ENCODE results near the gene ATP8B1. TPM values are rescaled to one million over a fixed set of nuclear protein-coding genes. Genes with fewer than 3 reads are reported as not detected.

ATP8B1 gene
- total and polyA plus RNA-seq, 2 of the 4 experiments (the other 2 are of a cell fraction): 64.3 to 136 TPM

GRCh38 chr18:57832730-57833129 lies 29.6 kb upstream of the ATP8B1 start:
- H3K36me3 ChIP-seq (ENCODE audit: control insufficient read depth, insufficient read depth, low read length): no peaks in the 10 kb centered on the region
- no peaks in the 10 kb centered on the region for H3K27me3 ChIP-seq (ENCODE audit: control insufficient read depth, insufficient read depth, low read length)
- peak overlapping the region; percentile 85 for H2BK5ac ChIP-seq (ENCODE audit: low read depth, low read length, poor library complexity, severe bottlenecking)
- peak overlapping the region; percentile 39; the same call in 2 of the 3 replicates for H2BK15ac ChIP-seq (ENCODE audit: low read depth, low read length)
- in situ Hi-C loops (cut with MboI; ENCODE audit: low sequenced_read_pairs): no loop called here
- no peaks in the 10 kb centered on the region for H3K9me3 ChIP-seq (ENCODE audit: control insufficient read depth, insufficient read depth, low read length)
- peak overlapping the region; percentile 90 for H2BK20ac ChIP-seq (ENCODE audit: low read depth, low read length)
- peak overlapping the region; percentile 6 to 49; a peak in 3 of 4 replicates for H4K8ac ChIP-seq (ENCODE audit: low read depth in 2 of 2, low read length in 2 of 2)
- CTCF ChIA-PET: interaction anchor here (0.6 kb wide), 1 partner anchor 26 kb away, joined by 3 read pairs; no protein-coding TSS in a partner anchor
- H4K5ac ChIP-seq (ENCODE audit: low read depth, low read length): peak overlapping the region; percentile 19; the same call in 1 of the 2 replicates
- intact Hi-C loops (cut with micrococcal nuclease): no loop called here
- no peaks in the 10 kb centered on the region for H4K20me1 ChIP-seq (ENCODE audit: insufficient read depth, low read length)
- H2AK9ac ChIP-seq (replicated peaks; ENCODE audit: low read depth, low read length, poor library complexity): peak overlapping the region; percentile 76
- H3K4me1 ChIP-seq (ENCODE audit: control insufficient read depth, insufficient read depth, low read length): peaks cover 6% of the 10 kb centered on the region
- dilution Hi-C loops (cut with HindIII; ENCODE audit: low sequenced_read_pairs, unreplicated experiment): no loop called here
- peak overlapping the region; percentile 90 for H2AK5ac ChIP-seq (ENCODE audit: low read depth, low read length)
- peak overlapping the region; percentile 85 for H3K4ac ChIP-seq (ENCODE audit: low read depth, low read length)
- POLR2A ChIA-PET (ENCODE audit: unreplicated experiment): no interaction called here
- DNase-seq (no peak), ATAC-seq (ENCODE audit: low read depth) (no peak)
- H3K18ac ChIP-seq (ENCODE audit: low read depth, low read length): peak overlapping the region; percentile 38; the same call in 1 of the 2 replicates
- H3K4me3 ChIP-seq (ENCODE audit: insufficient read depth, low read depth, low read length): no peak overlapping the region
- H3K79me1 ChIP-seq (ENCODE audit: low read depth in 1 of 2, low read length in 2 of 2): no peaks in the 10 kb centered on the region
- WGBS, 2 experiments (ENCODE audit: extremely low coverage in 2 of 2, insufficient read length in 1 of 2): no CpG with 5 or more reads among the region's 2 CpGs
- peak overlapping the region; percentile 73 for H2BK120ac ChIP-seq (ENCODE audit: low read depth, low read length)
- no TSS peak for BruUV-seq (replicated peaks)
- no peak overlapping the region; the same call in 1 of the 2 replicates for H3K56ac ChIP-seq (ENCODE audit: extremely low read depth, insufficient read depth, low read length)
- no peak overlapping the region for H3K9ac ChIP-seq (ENCODE audit: low read depth, low read length)
- H3K27ac ChIP-seq (ENCODE audit: insufficient read depth, low read length): no peak overlapping the region
- peaks cover 12% of the 10 kb centered on the region for H3K9me1 ChIP-seq (ENCODE audit: insufficient read depth, low read length)
- peak overlapping the region; percentile 62 for H4K91ac ChIP-seq (ENCODE audit: insufficient read depth, low read depth, low read length)
- TF ChIP-seq RCOR1 (IDR thresholded peaks at IDR 0.05; ENCODE audit: insufficient replicate concordance, low read length) (no peak), ELK1 (IDR thresholded peaks at IDR 0.05; ENCODE audit: borderline replicate concordance, low read depth, low read length) (no peak), USF2 (IDR thresholded peaks at IDR 0.05; ENCODE audit: low read depth, low read length) (no peak)
- peak overlapping the region; percentile 93 for H3K14ac ChIP-seq (replicated peaks; ENCODE audit: low read depth, low read length)
- H3K4me2 ChIP-seq (ENCODE audit: low read depth, low read length): no peak overlapping the region
- peak overlapping the region; percentile 85; the same call in 1 of the 2 replicates for H3K23ac ChIP-seq (ENCODE audit: low read depth, low read length)
- H2AFZ ChIP-seq (replicated peaks; ENCODE audit: low read length, poor library complexity): peak overlapping the region; percentile 52
